MCF 10A (cell line): Measurements from ENCODE around the gene PIK3C2G. TPM values are rescaled to one million over a fixed set of nuclear protein-coding genes. Genes with fewer than 3 reads are reported as not detected.

Source experiments
- BruUV-seq: library from RNA; stranded (reverse); fragments of 400-500 nt; replicated peaks from 2 replicates; lab custom pipeline; 2021; lab: Mats Ljungman, UMichigan
- CTCF ChIA-PET: fragments of 300-600 bp; sonication (Branson Sonifier 250); formaldehyde crosslinking; extraction: SDS; loops from one replicate; lab custom pipeline; 2021; ENCODE audit warnings: antibody characterized with exemption, inconsistent platforms; lab: Yijun Ruan, JAX
- POLR2A ChIA-PET: fragments of 300-600, 350-650 bp; sonication (Branson Sonifier 250); formaldehyde crosslinking; extraction: SDS; loops from one replicate; lab custom pipeline; 2020; ENCODE audit warnings: antibody characterized with exemption, inconsistent platforms; lab: Yijun Ruan, JAX
- DNase-seq: peaks from one replicate; pipeline ENCODE4 v3.0.0-alpha.2; 2018; ENCODE audit not compliant: unreplicated experiment
- H3K27ac Mint-ChIP-seq: one replicate; pipeline ENCODE4 v1.8.0; 2022; ENCODE audit warnings: mild to moderate bottlenecking, low read depth, mixed read lengths; ENCODE audit not compliant: unreplicated experiment
- H3K27me3 Mint-ChIP-seq: one replicate; pipeline ENCODE4 v1.8.0; 2022; ENCODE audit warnings: mixed read lengths; ENCODE audit not compliant: insufficient read depth, unreplicated experiment
- H3K36me3 Mint-ChIP-seq: one replicate; pipeline ENCODE4 v1.8.0; 2022; ENCODE audit warnings: mild to moderate bottlenecking, moderate library complexity, mixed read lengths; ENCODE audit not compliant: insufficient read depth, unreplicated experiment
- H3K4me1 Mint-ChIP-seq: one replicate; pipeline ENCODE4 v1.8.0; 2022; ENCODE audit warnings: mixed read lengths; ENCODE audit not compliant: insufficient read depth, unreplicated experiment
- H3K4me3 Mint-ChIP-seq: one replicate; pipeline ENCODE4 v1.8.0; 2022; ENCODE audit warnings: mild to moderate bottlenecking, moderate library complexity, mixed read lengths; ENCODE audit not compliant: unreplicated experiment
- H3K9me3 Mint-ChIP-seq: one replicate; pipeline ENCODE4 v1.8.0; 2022; ENCODE audit warnings: mixed read lengths; ENCODE audit not compliant: unreplicated experiment
- CTCF ChIP-seq: fragments of 200-600 bp; IDR thresholded peaks from one replicate; pipeline ENCODE4 v1.8.0; 2022; ENCODE audit warnings: antibody characterized with exemption, mild to moderate bottlenecking; ENCODE audit not compliant: unreplicated experiment
- intact Hi-C: fragments of 100-400 bp; cut with micrococcal nuclease; formaldehyde crosslinking; loops from 2 replicates; pipeline ENCODE4 v1.14.1; 2022
- total RNA-seq: library from RNA; stranded (reverse); gene quantifications from 2 replicates; pipeline ENCODE4 v1.2.3, GENCODE V29; 2022

The PIK3C2G gene
- total RNA-seq, 1 experiment from 2014 or later, result 10.6 TPM

- DNase-seq, result no peak
- no TSS peak for BruUV-seq
- no peaks in the 10 kb centered on the region for H3K36me3 Mint-ChIP-seq
- ChIA-PET POLR2A (no interaction called here), CTCF (interaction anchor here (0.5 to 0.6 kb wide), 2 partner anchors 341 to 843 kb away, joined by 3 to 5 read pairs; no protein-coding TSS in a partner anchor)
- no peaks in the 10 kb centered on the region for H3K27me3 Mint-ChIP-seq
- no peak overlapping the region for H3K27ac Mint-ChIP-seq
- H3K4me3 Mint-ChIP-seq, result no peak overlapping the region
- no peak for TF ChIP-seq CTCF
- no peaks in the 10 kb centered on the region for H3K9me3 Mint-ChIP-seq
- no peaks in the 10 kb centered on the region for H3K4me1 Mint-ChIP-seq
- intact Hi-C loops, result no loop called here
Measured at GRCh38 chr12:18436170-18436569, 174.9 kb downstream of the PIK3C2G start.

GRCh38 chr12:18439541-18439940 is 178.2 kb downstream of the PIK3C2G start:
- no TSS peak for BruUV-seq

GRCh38 chr12:18443768-18444437 is 182.6 kb downstream of the PIK3C2G start:
- Mint-ChIP-seq H3K27me3 (no peaks in the 10 kb centered on the region), H3K27ac (no peak overlapping the region), H3K9me3 (no peaks in the 10 kb centered on the region), H3K4me1 (no peaks in the 10 kb centered on the region), H3K36me3 (no peaks in the 10 kb centered on the region), H3K4me3 (no peak overlapping the region)
- no TSS peak for BruUV-seq
- TF ChIP-seq CTCF, result no peak
- POLR2A ChIA-PET, result no interaction called here
- intact Hi-C loops, result no loop called here
- CTCF ChIA-PET, result interaction anchor here (0.6 to 0.7 kb wide), 2 partner anchors 410 to 427 kb away, joined by 3 read pairs; no protein-coding TSS in a partner anchor
- no peak for DNase-seq

More at GRCh38 chr12:18439541-18439940, 178.2 kb downstream of the PIK3C2G start:
- no peak for DNase-seq
- no peaks in the 10 kb centered on the region for H3K4me1 Mint-ChIP-seq
- no peaks in the 10 kb centered on the region for H3K27me3 Mint-ChIP-seq
- H3K4me3 Mint-ChIP-seq, result no peak overlapping the region
- H3K27ac Mint-ChIP-seq, result no peak overlapping the region
- POLR2A ChIA-PET, result no interaction called here
- CTCF ChIA-PET, result interaction anchor here (1.0 kb wide), 1 partner anchor 9 kb away, joined by 4 read pairs; no protein-coding TSS in a partner anchor
- no peaks in the 10 kb centered on the region for H3K9me3 Mint-ChIP-seq
- TF ChIP-seq CTCF, result no peak
- intact Hi-C loops, result no loop called here
- H3K36me3 Mint-ChIP-seq, result no peaks in the 10 kb centered on the region

- intact Hi-C loops, result no loop called here
- POLR2A ChIA-PET, result interaction anchor here (0.5 kb wide), 1 partner anchor 320 kb away, joined by 4 read pairs; no protein-coding TSS in a partner anchor
- no TSS peak for BruUV-seq
- H3K27me3 Mint-ChIP-seq, result no peaks in the 10 kb centered on the region
- H3K4me3 Mint-ChIP-seq, result no peak overlapping the region
- peaks cover 7% of the 10 kb centered on the region for H3K9me3 Mint-ChIP-seq
- H3K27ac Mint-ChIP-seq, result no peak overlapping the region
- no peaks in the 10 kb centered on the region for H3K4me1 Mint-ChIP-seq
- CTCF ChIA-PET, result interaction anchor here (1.0 kb wide), 1 partner anchor 18 kb away, joined by 3 read pairs; no protein-coding TSS in a partner anchor
- no peak for TF ChIP-seq CTCF
- H3K36me3 Mint-ChIP-seq, result no peaks in the 10 kb centered on the region
- DNase-seq, result no peak
Measured at GRCh38 chr12:18446061-18446644, 184.8 kb downstream of the PIK3C2G start.
